ENCODE results near the gene PHLPP1.

PHLPP1 gene

GRCh38 chr18:62937065-62937464 lies 221.7 kb downstream of the PHLPP1 start:
- no peaks in the 10 kb centered on the region for H3F3A ChIP-seq (ENCODE audit: insufficient read depth)
- H3K27ac ChIP-seq (ENCODE audit: low read depth, low read length): no peak overlapping the region
- no peak for TF ChIP-seq EZH2phosphoT487 (conservative IDR thresholded peaks at IDR 0.05; ENCODE audit: low read length)
- TF ChIP-seq CTCF (IDR thresholded peaks at IDR 0.05; ENCODE audit: insufficient read depth, low read length, poor library complexity, severe bottlenecking): no peak

GRCh38 chr18:62938006-62938405 lies 222.7 kb downstream of the PHLPP1 start:
- H3F3A ChIP-seq (ENCODE audit: insufficient read depth): no peaks in the 10 kb centered on the region
- H3K27me3 ChIP-seq (ENCODE audit: low read length): no peaks in the 10 kb centered on the region
- TF ChIP-seq EZH2phosphoT487 (conservative IDR thresholded peaks at IDR 0.05; ENCODE audit: low read length): no peak
- H3K9me3 ChIP-seq (ENCODE audit: insufficient read depth, low read length): no peaks in the 10 kb centered on the region
- H3K27ac ChIP-seq (ENCODE audit: low read depth, low read length): no peak overlapping the region
- H3K4me2 ChIP-seq (ENCODE audit: low read depth, low read length, poor library complexity, severe bottlenecking): no peak overlapping the region
- H2AFZ ChIP-seq (ENCODE audit: low read depth, low read length, severe bottlenecking): no peak overlapping the region
- H3K79me2 ChIP-seq (ENCODE audit: insufficient read depth, low read length): no peaks in the 10 kb centered on the region
- H3K4me3 ChIP-seq (ENCODE audit: insufficient read depth, low read length, poor library complexity, severe bottlenecking): no peak overlapping the region
- no peak overlapping the region for H3K9ac ChIP-seq (ENCODE audit: low read length)
- H3K36me3 ChIP-seq (ENCODE audit: low read length): no peaks in the 10 kb centered on the region
- no peaks in the 10 kb centered on the region for H3K9me2 ChIP-seq (replicated peaks; ENCODE audit: insufficient read depth, low read length)
- no peaks in the 10 kb centered on the region for H4K20me1 ChIP-seq (ENCODE audit: low read depth, low read length)

More at GRCh38 chr18:62937065-62937464, 221.7 kb downstream of the PHLPP1 start:
- no peak overlapping the region for H3K4me3 ChIP-seq (ENCODE audit: insufficient read depth, low read length, poor library complexity, severe bottlenecking)
- H3K27me3 ChIP-seq (ENCODE audit: low read length): no peaks in the 10 kb centered on the region
- no peaks in the 10 kb centered on the region for H3K9me3 ChIP-seq (ENCODE audit: insufficient read depth, low read length)
- no peak overlapping the region for H3K4me2 ChIP-seq (ENCODE audit: low read depth, low read length, poor library complexity, severe bottlenecking)
- H3K36me3 ChIP-seq (ENCODE audit: low read length): no peaks in the 10 kb centered on the region
- no peak overlapping the region for H2AFZ ChIP-seq (ENCODE audit: low read depth, low read length, severe bottlenecking)
- no peaks in the 10 kb centered on the region for H3K9me2 ChIP-seq (replicated peaks; ENCODE audit: insufficient read depth, low read length)
- H3K9ac ChIP-seq (ENCODE audit: low read length): no peak overlapping the region
- H4K20me1 ChIP-seq (ENCODE audit: low read depth, low read length): no peaks in the 10 kb centered on the region
- no peaks in the 10 kb centered on the region for H3K79me2 ChIP-seq (ENCODE audit: insufficient read depth, low read length)

DNA sequence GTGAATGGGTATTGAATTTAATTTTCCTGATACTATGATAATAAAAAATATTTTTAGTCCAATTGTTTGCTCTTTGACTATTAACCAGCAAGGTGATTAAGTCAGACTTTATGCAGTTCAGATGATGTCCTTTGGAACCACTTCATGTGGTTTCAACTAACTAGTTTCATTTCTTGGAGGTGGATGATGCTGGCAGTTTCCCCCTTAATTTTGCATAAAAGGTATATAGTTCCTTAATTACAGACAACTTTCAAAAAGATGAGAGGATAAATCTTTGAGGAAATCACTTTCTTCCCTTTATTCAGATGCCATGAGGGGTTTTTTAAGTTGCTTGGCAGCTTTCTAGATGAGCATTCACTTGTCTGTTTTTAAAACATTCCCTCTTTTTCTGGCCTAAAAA lies 223.1 kb downstream of the PHLPP1 start:
- no peak overlapping the region for H3K9ac ChIP-seq (ENCODE audit: low read length)
- H3K27ac ChIP-seq (ENCODE audit: low read depth, low read length): no peak overlapping the region
- H3K27me3 ChIP-seq (ENCODE audit: low read length): no peaks in the 10 kb centered on the region
- H3K9me3 ChIP-seq (ENCODE audit: insufficient read depth, low read length): no peaks in the 10 kb centered on the region
- H4K20me1 ChIP-seq (ENCODE audit: low read depth, low read length): no peaks in the 10 kb centered on the region
- H3K4me3 ChIP-seq (ENCODE audit: insufficient read depth, low read length, poor library complexity, severe bottlenecking): no peak overlapping the region
- TF ChIP-seq CTCF (IDR thresholded peaks at IDR 0.05; ENCODE audit: insufficient read depth, low read length, poor library complexity, severe bottlenecking) (no peak), EZH2phosphoT487 (conservative IDR thresholded peaks at IDR 0.05; ENCODE audit: low read length) (no peak)
- H3K4me2 ChIP-seq (ENCODE audit: low read depth, low read length, poor library complexity, severe bottlenecking): no peak overlapping the region
- H3K9me2 ChIP-seq (replicated peaks; ENCODE audit: insufficient read depth, low read length): no peaks in the 10 kb centered on the region
- no peaks in the 10 kb centered on the region for H3F3A ChIP-seq (ENCODE audit: insufficient read depth)
- H2AFZ ChIP-seq (ENCODE audit: low read depth, low read length, severe bottlenecking): no peak overlapping the region
- H3K36me3 ChIP-seq (ENCODE audit: low read length): no peaks in the 10 kb centered on the region
- H3K79me2 ChIP-seq (ENCODE audit: insufficient read depth, low read length): no peaks in the 10 kb centered on the region

GRCh38 chr18:62939433-62939832 lies 224.1 kb downstream of the PHLPP1 start:
- Histone ChIP-seq H3K4me3 (ENCODE audit: insufficient read depth, low read length, poor library complexity, severe bottlenecking) (no peak overlapping the region), H3K4me2 (ENCODE audit: low read depth, low read length, poor library complexity, severe bottlenecking) (peak overlapping the region; percentile 0), H3K9me3 (ENCODE audit: insufficient read depth, low read length) (no peaks in the 10 kb centered on the region), H3K9me2 (replicated peaks; ENCODE audit: insufficient read depth, low read length) (no peaks in the 10 kb centered on the region), H3K9ac (ENCODE audit: low read length) (no peak overlapping the region), H2AFZ (ENCODE audit: low read depth, low read length, severe bottlenecking) (no peak overlapping the region), H4K20me1 (ENCODE audit: low read depth, low read length) (no peaks in the 10 kb centered on the region), H3F3A (ENCODE audit: insufficient read depth) (no peaks in the 10 kb centered on the region), H3K79me2 (ENCODE audit: insufficient read depth, low read length) (no peaks in the 10 kb centered on the region), H3K36me3 (ENCODE audit: low read length) (no peaks in the 10 kb centered on the region), H3K27me3 (ENCODE audit: low read length) (no peaks in the 10 kb centered on the region), H3K27ac (ENCODE audit: low read depth, low read length) (no peak overlapping the region; the same call in 1 of the 2 replicates)
- no peak for TF ChIP-seq EZH2phosphoT487 (conservative IDR thresholded peaks at IDR 0.05; ENCODE audit: low read length)
- no peak for TF ChIP-seq CTCF (IDR thresholded peaks at IDR 0.05; ENCODE audit: insufficient read depth, low read length, poor library complexity, severe bottlenecking)
